Tibial nerve (tissue), 4 donors: ENCODE results near the gene RAX2. TPM values are rescaled to one million over a fixed set of nuclear protein-coding genes. Genes with fewer than 3 reads are reported as not detected.

Source experiments
- DNase-seq, 2 donors: peaks; one replicate each; pipeline ENCODE4 v3.0.0-alpha.2; 2019; ENCODE audit warnings: low spot score in 2 of 2
- H3K27ac ChIP-seq, 4 donors: fragments of 200-600 bp; sonication (generic) in 3 of 4; one replicate each; pipeline ENCODE4 v1.5.1; 2017 to 2019; ENCODE audit warnings: mild to moderate bottlenecking in 1 of 4
- H3K27me3 ChIP-seq, 2 donors: fragments of 200-600 bp; sonication (generic) in 1 of 2; one replicate each; pipeline versions ENCODE4 v1.5.1 to v1.6.0; 2017 to 2019
- H3K36me3 ChIP-seq, 3 donors: fragments of 200-600 bp; sonication (generic); one replicate each; pipeline ENCODE4 v1.5.1; 2018 to 2019
- H3K4me1 ChIP-seq, 4 donors: fragments of 200-600 bp; sonication (generic) in 3 of 4; one replicate each; pipeline ENCODE4 v1.5.1; 2017 to 2019
- H3K4me3 ChIP-seq, 4 donors: fragments of 200-600 bp; sonication (generic) in 3 of 4; one replicate each; pipeline ENCODE4 v1.5.1; 2017 to 2019; ENCODE audit warnings: mild to moderate bottlenecking in 1 of 4, moderate library complexity in 1 of 4
- H3K9me3 ChIP-seq, 4 donors: fragments of 200-600 bp; sonication (generic) in 3 of 4; one replicate each; pipeline ENCODE4 v1.5.1; 2017 to 2019
- EP300 ChIP-seq, 2 donors: sonication (generic); formaldehyde crosslinking; IDR thresholded peaks; one replicate each; pipeline ENCODE4 v1.6.1; 2017; ENCODE audit warnings: antibody characterized with exemption in 2 of 2, mild to moderate bottlenecking in 1 of 2
- POLR2A ChIP-seq, 2 donors: fragments of 450-650 bp; IDR thresholded peaks; one replicate each; pipeline ENCODE4 v1.6.1; 2017; ENCODE audit warnings: antibody characterized with exemption in 2 of 2, mild to moderate bottlenecking in 2 of 2, moderate library complexity in 2 of 2
- WGBS, 2 donors: methylation state at CpG; one replicate each; pipeline ENCODE4 v1.1.5; 2018; 5-methylcytosine and 5-hydroxymethylcytosine counted together
- total RNA-seq, 4 donors: library from RNA; depleted of rRNA; stranded (reverse); fragments of >200 nt; gene quantifications; one replicate each; pipeline ENCODE4 v1.1.0, GENCODE V29; 2016
- TF ChIP-seq, protein P1 (sequence below), 5 experiments: fragments of 200-600 bp in 3 of 5; fragments of 450-650 bp in 2 of 5; sonication (generic) in 3 of 5; IDR thresholded peaks; one replicate each; pipeline ENCODE4 v1.5.1; 2016 to 2019; ENCODE audit warnings: antibody characterized with exemption in 5 of 5, mild to moderate bottlenecking in 3 of 5, moderate library complexity in 2 of 5

RAX2 gene
- total RNA-seq, 4 donors from 2014 or later = not detected

DNA sequence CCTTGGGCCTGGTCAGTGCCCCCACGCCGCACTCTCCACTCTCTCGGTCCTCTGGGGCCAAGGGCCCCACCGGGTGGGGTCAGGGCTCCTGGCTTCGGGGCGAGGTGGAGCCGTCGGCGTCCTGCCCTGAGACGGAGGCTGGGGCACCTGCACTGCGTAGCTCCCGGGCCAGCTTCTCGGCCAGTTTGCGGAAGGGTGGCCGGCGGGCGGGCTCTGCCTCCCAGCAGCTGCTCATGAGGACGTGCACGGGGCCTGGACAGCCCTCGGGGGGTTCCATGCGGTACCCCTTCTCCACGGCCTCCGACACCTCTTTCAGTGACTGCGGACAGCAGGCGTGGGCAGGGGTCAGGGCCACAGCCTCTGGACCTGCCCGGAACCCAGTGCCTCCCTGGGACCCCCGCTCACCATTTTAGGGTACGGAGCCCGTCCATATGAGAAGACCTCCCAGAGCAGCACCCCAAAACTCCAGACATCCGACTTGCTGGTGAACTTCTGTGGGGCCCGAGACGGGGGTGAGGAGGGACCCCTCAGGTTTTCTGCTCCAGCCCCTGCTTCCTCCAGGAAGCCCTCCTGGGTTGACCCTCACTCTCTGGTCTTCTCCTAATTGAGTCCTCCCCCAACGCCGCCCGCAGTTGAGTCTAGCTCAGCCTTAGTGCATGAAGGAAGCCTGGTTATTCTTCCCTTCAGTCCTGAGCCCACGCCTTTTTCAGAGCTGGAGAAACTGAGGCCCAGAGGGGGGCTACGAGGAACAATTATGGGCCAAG lies 6.3 kb upstream of the RAX2 start:
- H3K27ac ChIP-seq = no peak overlapping the region
- 81 to 89% methylated on average over 14 to 26 of the region's 37 CpGs for whole genome bisulfite sequencing, 2 donors
- H3K27me3 ChIP-seq = peaks cover 0 to 10% of the 10 kb centered on the region in 2 donors
- DNase-seq = no peak
- peaks cover 3 to 37% (median 13%) of the 10 kb centered on the region in 4 donors for H3K9me3 ChIP-seq
- TF ChIP-seq POLR2A (IDR thresholded peaks at IDR 0.05) = no peak
- TF ChIP-seq EP300 (IDR thresholded peaks at IDR 0.05) = no peak
- TF ChIP-seq, protein P1, sequence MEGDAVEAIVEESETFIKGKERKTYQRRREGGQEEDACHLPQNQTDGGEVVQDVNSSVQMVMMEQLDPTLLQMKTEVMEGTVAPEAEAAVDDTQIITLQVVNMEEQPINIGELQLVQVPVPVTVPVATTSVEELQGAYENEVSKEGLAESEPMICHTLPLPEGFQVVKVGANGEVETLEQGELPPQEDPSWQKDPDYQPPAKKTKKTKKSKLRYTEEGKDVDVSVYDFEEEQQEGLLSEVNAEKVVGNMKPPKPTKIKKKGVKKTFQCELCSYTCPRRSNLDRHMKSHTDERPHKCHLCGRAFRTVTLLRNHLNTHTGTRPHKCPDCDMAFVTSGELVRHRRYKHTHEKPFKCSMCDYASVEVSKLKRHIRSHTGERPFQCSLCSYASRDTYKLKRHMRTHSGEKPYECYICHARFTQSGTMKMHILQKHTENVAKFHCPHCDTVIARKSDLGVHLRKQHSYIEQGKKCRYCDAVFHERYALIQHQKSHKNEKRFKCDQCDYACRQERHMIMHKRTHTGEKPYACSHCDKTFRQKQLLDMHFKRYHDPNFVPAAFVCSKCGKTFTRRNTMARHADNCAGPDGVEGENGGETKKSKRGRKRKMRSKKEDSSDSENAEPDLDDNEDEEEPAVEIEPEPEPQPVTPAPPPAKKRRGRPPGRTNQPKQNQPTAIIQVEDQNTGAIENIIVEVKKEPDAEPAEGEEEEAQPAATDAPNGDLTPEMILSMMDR (IDR thresholded peaks at IDR 0.05) = no peak
- H3K4me3 ChIP-seq = no peak overlapping the region
- no peaks in the 10 kb centered on the region for H3K36me3 ChIP-seq
- H3K4me1 ChIP-seq = no peaks in the 10 kb centered on the region

DNA sequence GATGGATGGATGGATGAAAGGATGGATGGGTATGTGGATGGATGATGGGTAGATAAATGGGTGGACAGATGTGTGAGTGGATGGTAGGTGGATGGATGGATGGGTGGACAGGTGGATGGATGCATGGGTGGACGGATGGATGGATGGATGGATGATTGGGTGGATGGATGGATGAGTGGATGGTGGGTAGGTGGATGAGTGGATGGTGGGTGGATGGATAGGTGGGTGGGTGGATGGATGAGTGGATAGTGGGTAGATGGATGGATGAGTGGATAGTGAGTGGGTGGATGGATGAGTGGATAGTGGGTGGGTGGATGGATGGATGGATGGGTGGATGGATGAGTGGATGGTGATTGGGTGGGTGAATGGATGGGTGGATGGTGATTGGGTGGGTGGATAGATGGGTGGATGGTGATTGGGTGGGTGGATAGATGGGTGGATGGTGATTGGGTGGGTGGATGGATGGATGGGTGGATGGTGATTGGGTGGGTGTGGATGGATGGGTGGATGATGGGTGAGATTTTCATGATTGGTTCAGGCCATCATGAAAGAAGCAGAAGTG lies 4.5 kb upstream of the RAX2 start:
- Histone ChIP-seq H3K36me3 (no peaks in the 10 kb centered on the region), H3K4me3 (no peak overlapping the region), H3K27ac (no peak overlapping the region), H3K4me1 (no peaks in the 10 kb centered on the region), H3K27me3 (no peaks in the 10 kb centered on the region), H3K9me3 (peaks cover 0 to 20% (median 4%) of the 10 kb centered on the region in 4 donors)
- 82 to 88% methylated on average over 1 of the region's 1 CpG for whole genome bisulfite sequencing, 2 donors
- no peak for DNase-seq
- TF ChIP-seq, protein P1 (IDR thresholded peaks at IDR 0.05) = no peak
- no peak for TF ChIP-seq POLR2A (IDR thresholded peaks at IDR 0.05)
- TF ChIP-seq EP300 (IDR thresholded peaks at IDR 0.05) = no peak

DNA sequence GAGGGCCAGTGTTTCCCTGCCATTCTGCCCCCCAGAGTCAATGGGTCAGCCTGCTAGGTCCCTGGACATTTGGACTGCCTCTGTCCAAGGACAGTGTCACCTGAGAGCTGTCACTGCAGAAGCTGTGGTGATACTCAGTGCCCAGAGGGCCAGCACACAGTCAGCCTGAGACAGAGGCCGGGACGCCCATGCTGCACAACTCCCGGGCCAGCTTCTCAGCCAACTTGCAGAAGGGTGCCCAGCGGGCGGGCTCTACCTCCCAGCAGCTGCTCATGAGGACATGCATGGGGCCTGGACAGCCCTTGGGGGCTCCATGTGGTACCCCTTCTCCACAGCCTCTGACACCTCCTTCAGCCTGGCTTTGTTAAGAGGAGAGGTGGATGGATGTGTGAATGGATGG lies 3.8 kb upstream of the RAX2 start:
- Histone ChIP-seq H3K9me3 (peaks cover 0 to 13% (median under 1%) of the 10 kb centered on the region in 4 donors), H3K4me3 (no peak overlapping the region), H3K4me1 (no peaks in the 10 kb centered on the region), H3K36me3 (no peaks in the 10 kb centered on the region), H3K27ac (no peak overlapping the region), H3K27me3 (no peaks in the 10 kb centered on the region)
- 85% methylated on average over 5 of the region's 5 CpGs; no CpG with 5 or more reads in 1 of the 2 donors for WGBS, 2 donors
- TF ChIP-seq EP300 (IDR thresholded peaks at IDR 0.05) = no peak
- no peak for DNase-seq

DNA sequence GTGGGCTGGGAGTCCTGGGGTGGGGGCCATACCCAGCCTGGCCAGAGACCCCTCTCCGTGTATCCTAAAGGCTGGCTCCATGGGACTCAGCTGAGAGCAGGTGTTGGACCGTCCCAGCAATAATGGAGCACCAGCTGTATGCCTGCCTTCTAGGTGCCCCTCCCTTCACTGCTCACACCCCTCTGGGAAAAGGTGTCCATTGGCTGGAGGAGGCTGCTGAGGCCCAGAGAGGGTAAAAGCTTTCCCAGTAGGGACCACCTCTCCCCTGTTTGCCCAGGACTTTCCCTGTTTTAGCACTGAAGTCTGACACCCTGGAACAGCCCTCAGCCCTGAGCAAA lies 3.3 kb upstream of the RAX2 start:
- Histone ChIP-seq H3K9me3 (peaks cover 0 to 8% (median 0%) of the 10 kb centered on the region in 4 donors), H3K4me3 (no peak overlapping the region), H3K27me3 (no peaks in the 10 kb centered on the region), H3K36me3 (peaks cover 0 to 2% (median 0%) of the 10 kb centered on the region in 3 donors), H3K27ac (no peak overlapping the region), H3K4me1 (no peaks in the 10 kb centered on the region)
- TF ChIP-seq, protein P1 (IDR thresholded peaks at IDR 0.05) = no peak
- TF ChIP-seq POLR2A (IDR thresholded peaks at IDR 0.05) (no peak), EP300 (IDR thresholded peaks at IDR 0.05) (no peak)
- WGBS, 2 donors = 67 to 88% methylated on average over 1 of the region's 2 CpGs
- no peak for DNase-seq

DNA sequence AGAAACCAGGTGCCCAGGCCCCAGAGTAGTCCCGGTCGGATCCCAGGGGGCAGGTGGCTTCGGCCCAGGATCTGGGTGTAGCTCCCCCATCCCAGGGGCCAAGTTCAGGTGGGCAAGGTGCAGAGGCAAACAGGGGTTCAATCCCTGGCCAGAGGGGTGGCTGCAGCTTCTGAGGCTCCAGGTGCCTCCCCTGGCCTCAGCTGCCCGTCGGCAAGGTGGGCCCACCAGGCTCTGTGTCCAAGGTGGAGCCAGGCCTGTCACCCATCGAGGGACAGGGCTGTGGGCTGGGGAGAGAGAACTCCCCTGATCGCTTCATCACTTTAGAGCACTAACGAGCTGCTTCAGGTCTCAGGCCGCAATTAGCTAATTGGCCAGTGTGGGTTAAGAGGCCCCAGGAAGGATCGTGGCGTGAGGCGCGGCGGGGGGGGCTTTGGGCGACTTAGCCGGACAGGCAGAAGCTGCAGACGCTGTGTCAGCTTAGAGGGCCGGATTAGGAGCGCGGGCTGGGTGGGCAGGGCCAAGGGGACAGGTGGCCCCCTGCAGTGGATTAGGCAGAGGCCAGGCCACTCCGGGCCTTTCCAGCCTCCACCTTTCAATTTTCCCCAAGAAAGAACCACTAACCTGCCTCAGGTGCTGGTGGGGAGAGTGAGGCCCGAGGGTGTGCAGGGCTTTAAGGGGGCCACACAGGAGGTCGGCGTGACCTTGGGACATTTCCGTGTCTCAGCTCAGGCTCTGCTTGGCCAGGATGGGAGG lies 2.8 kb upstream of the RAX2 start:
- no peaks in the 10 kb centered on the region for H3K27me3 ChIP-seq
- no peak overlapping the region for H3K27ac ChIP-seq
- H3K36me3 ChIP-seq = peaks cover 0 to 7% (median 0%) of the 10 kb centered on the region in 3 donors
- TF ChIP-seq, protein P1 (IDR thresholded peaks at IDR 0.05) = no peak
- no peak for TF ChIP-seq EP300 (IDR thresholded peaks at IDR 0.05)
- H3K9me3 ChIP-seq = peaks cover 0 to 4% (median 0%) of the 10 kb centered on the region in 4 donors
- DNase-seq = no peak
- H3K4me1 ChIP-seq = no peaks in the 10 kb centered on the region
- 44 to 47% methylated on average over 17 to 25 of the region's 25 CpGs for WGBS, 2 donors
- H3K4me3 ChIP-seq = no peak overlapping the region
